HG02970 (cell line): ENCODE results near the gene GINS1.

Experiments used
- ATAC-seq: cut with Tn5 transposase; IDR thresholded peaks from one replicate; pipeline ENCODE4 v1.9.1; 2021; ENCODE audit warnings: mild to moderate bottlenecking, moderate library complexity, moderate number of reproducible peaks; ENCODE audit not compliant: unreplicated experiment, low FRiP score

GINS1 gene

DNA sequence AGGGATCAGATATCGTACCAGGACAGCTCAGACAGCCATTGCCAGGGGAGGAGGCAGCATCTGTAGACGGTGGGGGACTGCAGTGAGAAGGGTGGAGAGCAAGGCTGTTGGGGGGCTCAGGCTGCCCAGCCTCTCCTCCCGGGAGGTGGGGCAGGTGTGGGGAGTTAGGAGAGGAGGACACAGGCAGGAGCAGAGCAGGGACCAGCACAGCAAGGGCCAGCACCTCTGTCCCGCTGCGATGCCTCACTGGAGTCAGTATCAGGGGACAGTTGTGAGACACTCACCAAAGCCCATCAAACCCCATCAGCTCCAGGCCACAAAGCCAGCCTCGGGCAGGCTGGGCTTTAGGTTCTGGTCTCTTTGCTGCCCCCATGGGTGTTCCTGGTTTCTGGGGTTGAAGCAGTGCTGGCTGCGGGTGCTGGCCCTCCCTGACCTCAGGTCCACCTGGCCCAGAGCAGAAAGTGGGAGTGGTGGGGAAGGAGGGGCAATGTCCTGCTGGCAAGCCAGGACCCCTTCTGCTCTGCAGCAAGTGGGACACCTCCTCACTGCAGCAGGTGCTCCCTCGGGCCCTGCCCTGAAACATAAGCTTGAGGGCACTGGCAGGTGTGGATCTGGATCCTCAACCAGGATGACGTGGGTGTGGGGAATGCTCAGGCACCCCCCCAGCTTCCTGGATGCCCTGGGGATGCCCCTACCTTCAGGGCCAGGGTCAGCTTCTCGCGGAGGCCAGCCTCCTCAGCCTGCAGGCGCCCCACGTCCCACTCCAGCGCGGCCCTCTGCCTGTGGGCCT lies 83.4 kb downstream of the GINS1 start:
- ATAC-seq: no peak

DNA sequence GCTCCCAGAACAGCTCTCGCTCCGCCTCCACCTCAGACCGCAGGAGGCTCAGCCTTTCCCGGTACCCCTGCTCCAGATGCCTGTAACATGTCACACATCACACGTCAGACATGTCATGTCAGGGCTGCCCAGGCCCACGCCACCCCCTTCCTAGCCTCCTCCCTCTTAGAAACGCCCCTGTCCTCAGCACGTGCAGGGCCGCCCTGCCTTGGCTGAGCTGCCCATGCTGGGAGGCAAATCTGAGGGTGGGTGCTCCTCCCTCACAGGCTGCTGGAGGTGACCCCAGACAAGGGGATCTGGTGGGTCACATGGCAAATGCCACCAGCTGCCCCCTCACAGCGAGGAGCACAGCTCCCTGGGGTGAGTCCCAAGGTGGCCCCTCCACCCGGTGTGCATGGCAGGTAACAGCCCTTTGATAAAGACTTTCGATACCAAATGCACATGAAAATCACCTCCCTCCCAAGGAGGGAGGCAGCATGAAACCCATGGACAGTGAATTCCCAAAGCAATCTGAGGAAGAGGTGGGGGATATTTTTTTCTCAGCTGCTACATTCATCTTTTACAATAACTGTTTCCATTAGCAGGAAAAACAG lies 84.1 kb downstream of the GINS1 start:
- no peak for ATAC-seq

DNA sequence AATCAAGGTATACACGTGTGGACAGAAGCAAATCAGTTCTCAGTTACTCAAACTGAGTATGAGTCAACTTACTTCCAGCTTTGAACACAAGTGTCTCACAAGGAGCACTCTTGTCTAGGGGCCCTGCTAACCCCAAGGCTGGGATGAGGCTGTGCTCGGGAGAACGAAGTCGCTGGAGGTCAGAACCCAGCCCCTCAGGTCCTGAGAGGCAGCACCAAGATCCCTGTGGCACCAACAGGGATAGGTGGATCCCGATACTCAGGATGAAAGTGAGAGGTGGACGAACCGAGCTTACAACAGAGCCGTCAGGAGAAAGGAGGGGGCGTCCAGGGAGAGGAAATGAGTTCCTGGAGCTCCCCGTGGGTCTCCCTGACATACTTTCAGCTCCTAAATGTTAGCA lies 85.7 kb downstream of the GINS1 start:
- no peak for ATAC-seq

DNA sequence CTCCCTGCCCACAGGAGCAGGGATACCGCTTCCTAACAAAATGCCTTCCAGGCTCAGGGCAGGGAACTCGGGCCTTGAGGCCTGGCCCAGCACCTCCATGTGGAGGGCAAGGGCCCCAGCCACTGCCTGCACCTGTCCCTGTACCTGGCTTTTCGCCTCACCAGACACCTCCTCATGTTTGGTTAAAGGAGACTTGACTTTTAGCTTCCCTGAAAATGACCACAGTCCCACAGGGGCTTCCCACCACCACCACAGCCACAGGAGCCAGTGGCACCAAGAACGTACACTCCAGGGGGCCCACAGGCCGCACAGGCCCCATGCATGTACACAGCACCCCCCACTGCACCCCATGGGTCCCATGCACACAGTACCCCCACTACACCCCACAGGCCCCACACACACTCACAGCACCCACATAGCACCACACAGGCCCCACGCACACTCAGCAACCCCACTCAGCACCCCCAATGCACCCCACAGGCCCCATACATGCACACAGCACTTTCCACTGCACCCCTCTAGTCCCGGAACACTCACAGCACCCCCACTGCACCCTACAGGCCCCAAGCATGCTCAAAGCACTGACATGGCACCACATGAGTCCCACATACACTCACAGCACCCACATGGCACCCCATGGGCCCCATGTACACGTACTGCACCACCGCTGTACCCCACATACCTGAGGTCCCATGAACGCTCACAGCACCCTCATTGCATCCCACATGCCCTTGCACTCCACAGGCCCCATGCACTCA lies 86.5 kb downstream of the GINS1 start:
- ATAC-seq: no peak

DNA sequence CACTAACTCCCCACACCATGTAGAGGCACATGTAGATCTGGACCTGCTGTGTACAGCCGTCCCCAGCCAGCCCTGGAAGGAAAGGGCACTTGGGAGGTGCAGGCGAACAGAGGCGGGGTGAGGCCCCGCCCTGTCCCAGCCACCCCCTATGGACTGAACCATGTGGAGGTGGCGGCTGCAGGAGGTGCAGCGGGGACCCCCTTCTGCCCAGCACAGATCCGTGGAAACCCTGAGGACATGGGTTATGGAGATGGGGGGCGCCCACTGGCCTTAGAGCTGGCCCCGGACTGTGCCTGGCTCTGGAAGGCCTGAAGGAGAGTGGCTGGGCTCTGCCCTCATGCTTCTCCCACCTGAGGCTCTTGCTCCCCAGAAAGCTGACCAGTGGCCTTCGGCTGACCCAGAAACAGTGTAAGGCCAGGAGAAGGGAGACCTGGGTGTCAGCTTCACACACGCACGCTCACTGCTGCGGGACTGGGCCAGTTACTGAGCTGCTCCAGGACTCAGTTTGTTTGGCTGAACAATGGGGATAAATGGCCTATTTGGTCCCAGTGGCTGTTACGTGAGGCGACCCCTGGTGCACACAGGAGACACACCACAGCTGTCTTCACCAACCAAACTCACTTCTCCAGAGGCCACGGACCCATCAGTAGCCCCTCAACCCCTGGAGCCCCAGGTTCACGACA lies 87.2 kb downstream of the GINS1 start:
- no peak for ATAC-seq

DNA sequence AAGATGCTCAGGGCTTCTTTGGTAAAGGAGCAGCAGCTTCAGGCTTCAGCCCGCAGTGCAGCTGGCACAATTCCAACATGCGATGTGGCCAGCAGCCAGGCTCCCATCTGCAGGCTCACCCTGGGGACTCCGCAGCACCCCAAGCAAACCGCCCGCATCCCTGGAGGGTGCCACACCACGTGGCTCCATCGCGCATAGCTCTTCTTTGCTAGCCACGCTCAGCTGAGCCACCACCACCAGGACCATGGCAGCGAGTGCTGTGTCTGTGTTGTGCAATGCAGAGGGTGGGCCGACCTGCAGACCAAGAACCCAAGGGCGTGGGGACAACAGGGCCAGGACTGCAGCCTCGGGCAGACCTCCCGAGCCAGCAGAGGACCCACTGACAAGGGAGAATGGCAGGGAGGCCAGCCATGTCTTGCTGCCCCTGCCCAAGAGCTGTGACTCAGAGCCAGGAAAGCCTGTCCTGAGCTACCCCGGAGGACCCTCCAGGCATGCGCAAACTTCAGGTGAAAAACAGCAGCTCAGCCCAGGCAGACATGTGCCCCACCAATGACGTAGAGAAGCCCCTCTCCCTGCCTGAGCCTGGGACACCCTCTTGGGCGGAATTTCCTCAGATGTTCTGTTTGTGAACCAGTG lies 87.8 kb downstream of the GINS1 start:
- no peak for ATAC-seq

DNA sequence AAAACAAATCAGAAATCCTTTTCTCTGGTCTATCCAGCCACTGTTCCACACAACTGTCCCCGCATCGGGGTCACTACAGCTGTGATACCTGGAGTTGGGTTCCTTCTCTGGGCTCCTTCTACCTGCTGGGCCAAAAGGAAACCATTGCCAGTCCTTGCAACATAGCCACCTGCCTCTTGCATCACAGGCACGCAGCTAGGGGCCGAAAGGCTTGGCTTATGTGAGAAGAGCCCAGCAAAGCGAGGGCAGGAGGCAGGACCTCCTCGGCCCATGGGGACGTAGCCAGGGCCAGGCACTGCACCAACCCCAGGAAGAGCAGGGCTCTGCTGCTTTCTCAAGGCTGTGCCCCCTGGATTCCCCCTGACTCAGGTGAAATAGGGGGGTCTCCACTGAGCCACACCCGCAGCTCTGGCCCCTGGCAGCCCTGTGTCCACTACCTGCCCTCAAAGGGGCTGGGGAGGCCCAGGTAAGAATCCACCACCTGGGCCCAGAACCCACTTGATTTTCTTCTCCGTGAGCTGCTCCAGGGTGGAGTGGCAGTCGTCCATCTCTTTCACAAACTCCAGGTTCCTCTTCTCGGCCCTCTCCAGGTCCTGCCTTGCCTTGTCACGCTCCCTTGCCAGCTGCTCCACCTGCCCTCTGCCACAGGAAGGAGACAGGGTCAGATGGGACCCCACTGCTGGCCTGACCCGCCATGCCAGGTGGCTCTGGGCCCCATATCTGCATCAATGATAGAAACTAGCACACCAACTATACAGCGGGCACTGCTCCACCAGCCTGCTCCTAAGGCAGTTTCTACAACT lies 88.9 kb downstream of the GINS1 start:
- no peak for ATAC-seq

DNA sequence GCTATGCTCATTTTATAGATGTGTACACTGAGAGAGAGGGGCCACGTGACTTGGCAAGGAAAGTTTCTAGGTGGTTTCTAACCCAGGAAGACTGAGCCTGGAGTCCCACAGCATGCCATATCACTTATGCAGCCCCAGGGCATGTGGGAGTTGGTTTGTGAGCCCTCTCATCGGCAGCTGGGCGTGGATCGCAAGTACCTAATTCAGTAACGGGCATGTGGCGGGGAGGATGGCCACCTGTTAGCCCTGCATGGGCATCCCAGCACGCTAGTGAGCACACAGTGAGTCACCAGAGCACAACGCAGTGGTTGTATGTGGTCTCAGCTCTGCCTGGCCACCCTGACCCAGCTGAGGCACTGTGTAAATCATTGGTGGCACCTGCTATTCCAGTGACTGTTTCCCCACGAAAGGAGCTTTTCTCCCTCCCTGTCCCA lies 89.5 kb downstream of the GINS1 start:
- ATAC-seq: no peak

DNA sequence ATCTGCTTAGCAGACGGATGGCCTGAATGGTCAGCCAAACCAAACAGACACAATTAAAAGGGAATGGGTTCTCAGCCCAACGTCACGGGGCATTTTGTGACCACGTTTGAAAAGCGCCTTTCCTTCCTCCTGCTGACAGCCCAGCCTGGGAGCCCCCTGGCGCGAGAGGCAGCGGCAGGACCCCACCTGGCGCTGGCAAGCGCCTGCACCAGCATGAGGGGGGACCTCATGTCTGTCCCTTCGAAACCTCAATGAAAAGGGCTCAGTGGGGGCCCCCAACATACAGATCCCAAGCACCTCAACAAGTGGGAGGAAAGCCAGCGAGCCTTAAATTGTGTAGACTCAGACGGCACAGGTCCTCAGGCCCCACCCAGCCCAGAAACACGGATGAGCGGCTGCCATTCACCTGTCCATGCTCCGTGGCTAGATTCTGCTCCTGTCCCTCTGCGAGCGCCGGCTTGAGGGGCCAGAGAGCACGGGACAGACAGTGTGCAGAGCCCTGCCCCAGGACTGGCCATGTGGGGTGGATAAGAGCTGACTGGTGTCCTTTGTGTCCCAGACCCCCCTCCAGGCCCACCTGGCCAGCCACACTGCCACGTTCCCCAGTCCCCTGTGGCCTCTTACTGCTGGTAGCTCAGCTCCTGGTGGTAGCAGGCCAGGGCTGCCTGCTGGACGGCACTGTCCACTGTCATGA lies 90.3 kb downstream of the GINS1 start:
- no peak for ATAC-seq
